ENCODE measurements around the gene TAX1BP3.
A peak's percentile ranks its signal among the peaks of the same experiment; 100 is the strongest.

Gene TAX1BP3

GRCh38 chr17:3688027-3688553, 19.7 kb upstream of the TAX1BP3 start:
- DNase-seq (ENCODE audit: low read depth) = no peak

GRCh38 chr17:3685174-3685573, 16.8 kb upstream of the TAX1BP3 start:
- DNase-seq (ENCODE audit: low read depth) = no peak

GRCh38 chr17:3683054-3683511, 14.7 kb upstream of the TAX1BP3 start:
- DNase-seq (ENCODE audit: low read depth) = no peak

- no peak for DNase-seq (ENCODE audit: low read depth)
Measured at GRCh38 chr17:3682033-3682432, 13.7 kb upstream of the TAX1BP3 start.

GRCh38 chr17:3681565-3681964, 13.2 kb upstream of the TAX1BP3 start:
- DNase-seq (ENCODE audit: low read depth) = no peak

GRCh38 chr17:3681057-3681456, 12.7 kb upstream of the TAX1BP3 start:
- no peak for DNase-seq (ENCODE audit: low read depth)

GRCh38 chr17:3679531-3680126, 11.3 kb upstream of the TAX1BP3 start:
- DNase-seq (ENCODE audit: low read depth) = no peak

GRCh38 chr17:3678821-3679530, 10.6 kb upstream of the TAX1BP3 start:
- no peak for DNase-seq (ENCODE audit: low read depth)

- no peak for DNase-seq (ENCODE audit: low read depth)
Measured at GRCh38 chr17:3678095-3678820, 9.9 kb upstream of the TAX1BP3 start.

- DNase-seq (ENCODE audit: low read depth) = no peak
Measured at GRCh38 chr17:3675886-3676285, 7.5 kb upstream of the TAX1BP3 start.

GRCh38 chr17:3672571-3672970, 4.2 kb upstream of the TAX1BP3 start:
- no peak for DNase-seq (ENCODE audit: low read depth)

GRCh38 chr17:3669548-3669947, 1.2 kb upstream of the TAX1BP3 start:
- DNase-seq (ENCODE audit: low read depth) = no peak

- DNase-seq (ENCODE audit: low read depth) = no peak
Measured at GRCh38 chr17:3669085-3669347, 638 bp upstream of the TAX1BP3 start.

- peak; percentile 81 for DNase-seq (ENCODE audit: low read depth)
Measured at GRCh38 chr17:3667366-3668278, 756 bp downstream of the TAX1BP3 start.

- no peak for DNase-seq (ENCODE audit: low read depth)
Measured at GRCh38 chr17:3666516-3666915, 1.9 kb downstream of the TAX1BP3 start.

GRCh38 chr17:3665834-3666233, 2.5 kb downstream of the TAX1BP3 start:
- no peak for DNase-seq (ENCODE audit: low read depth)

- no peak for DNase-seq (ENCODE audit: low read depth)
Measured at GRCh38 chr17:3663102-3664011, 5.0 kb downstream of the TAX1BP3 start.

GRCh38 chr17:3660311-3660891, 8.0 kb downstream of the TAX1BP3 start:
- DNase-seq (ENCODE audit: low read depth) = no peak

- DNase-seq (ENCODE audit: low read depth) = peak; percentile 77
Measured at GRCh38 chr17:3659541-3660111, 8.8 kb downstream of the TAX1BP3 start.

GRCh38 chr17:3658784-3659449, 9.5 kb downstream of the TAX1BP3 start:
- no peak for DNase-seq (ENCODE audit: low read depth)
